Activated T-helper 9 cell treated with anti-CD3 and anti-CD28 coated beads, Interleukin-2, amount 50 U/mL, for 16 hours (primary cell): ENCODE data around the gene TES.
"Not testable (repeated sequence)": the region's sequence is repeated elsewhere in the genome, so short reads cannot be mapped to it uniquely, and the experiment has no call there.

Experiments used
- DNase-seq: peaks from one replicate; pipeline ENCODE4 v3.0.0-alpha.2; 2020; ENCODE audit warnings: low read depth

TES gene

GRCh38 chr7:116244803-116245202 lies 34.5 kb downstream of the TES start:
- not testable (repeated sequence) for DNase-seq

GRCh38 chr7:116246357-116246756 lies 36.0 kb downstream of the TES start:
- no peak for DNase-seq

DNA sequence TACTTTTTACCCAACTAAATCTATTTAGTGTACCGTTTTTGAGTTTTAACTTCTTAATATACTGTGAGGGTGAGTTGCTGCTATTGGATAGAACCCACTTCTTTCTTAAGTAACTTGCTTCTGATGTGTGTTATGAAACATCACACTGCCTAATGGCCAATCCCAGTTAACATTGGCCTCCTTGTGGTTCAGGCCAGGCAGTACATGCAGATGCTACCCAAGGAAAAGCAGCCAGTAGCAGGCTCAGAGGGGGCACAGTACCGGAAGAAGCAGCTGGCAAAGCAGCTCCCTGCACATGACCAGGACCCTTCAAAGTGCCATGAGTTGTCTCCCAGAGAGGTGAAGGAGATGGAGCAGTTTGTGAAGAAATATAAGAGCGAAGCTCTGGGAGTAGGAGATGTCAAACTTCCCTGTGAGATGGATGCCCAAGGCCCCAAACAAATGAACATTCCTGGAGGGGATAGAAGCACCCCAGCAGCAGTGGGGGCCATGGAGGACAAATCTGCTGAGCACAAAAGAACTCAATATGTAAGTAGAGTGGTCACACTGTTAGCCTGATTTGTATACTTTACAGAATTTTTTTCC lies 39.7 kb downstream of the TES start:
- no peak for DNase-seq

- no peak for DNase-seq
Observed at GRCh38 chr7:116251675-116252074, 41.3 kb downstream of the TES start.

DNA sequence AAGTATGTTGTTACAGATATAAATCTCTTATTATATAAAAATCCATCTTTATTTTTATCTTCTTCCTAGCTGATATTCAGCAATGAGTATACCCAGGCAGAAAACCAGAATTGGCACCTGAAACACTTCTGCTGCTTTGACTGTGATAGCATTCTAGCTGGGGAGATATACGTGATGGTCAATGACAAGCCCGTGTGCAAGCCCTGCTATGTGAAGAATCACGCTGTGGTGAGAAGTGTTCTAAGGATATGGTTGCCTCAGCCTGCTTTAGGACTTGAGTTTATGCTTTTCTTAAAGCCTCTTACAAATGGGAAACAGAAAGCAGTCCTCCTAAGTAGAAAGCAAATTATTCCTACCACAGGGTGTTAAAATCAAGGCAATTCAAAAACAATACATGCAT lies 41.9 kb downstream of the TES start:
- no peak for DNase-seq

DNA sequence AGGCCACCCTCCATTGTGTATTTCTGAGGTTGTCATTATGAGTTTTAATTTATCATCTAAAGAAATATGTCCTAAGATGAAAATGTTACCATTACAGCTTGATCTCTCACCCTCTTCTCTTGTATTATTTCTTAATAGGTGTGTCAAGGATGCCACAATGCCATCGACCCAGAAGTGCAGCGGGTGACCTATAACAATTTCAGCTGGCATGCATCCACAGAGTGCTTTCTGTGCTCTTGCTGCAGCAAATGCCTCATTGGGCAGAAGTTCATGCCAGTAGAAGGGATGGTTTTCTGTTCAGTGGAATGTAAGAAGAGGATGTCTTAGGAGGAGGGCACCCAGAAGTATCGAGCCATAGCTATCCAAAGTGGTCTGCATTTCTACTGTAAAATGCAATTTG lies 46.8 kb downstream of the TES start:
- no peak for DNase-seq

DNA sequence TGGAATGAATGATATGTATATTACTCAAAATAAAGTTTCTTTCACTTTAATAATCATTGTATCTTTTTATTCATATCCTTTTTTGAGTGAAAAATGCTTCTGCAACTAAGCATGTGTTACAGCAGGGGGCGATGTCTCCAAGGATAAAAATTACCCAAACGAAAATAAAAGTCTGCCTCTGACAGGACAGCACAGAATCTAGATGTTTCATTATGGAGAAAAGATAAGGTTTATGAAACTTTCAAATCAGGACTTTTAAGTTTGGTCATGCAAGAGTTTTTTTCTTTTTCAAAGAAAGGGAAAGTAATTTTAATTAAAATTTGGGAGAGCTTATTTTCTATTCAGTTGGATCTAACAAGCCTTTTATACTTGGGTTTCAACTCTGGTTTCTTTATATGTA lies 48.4 kb downstream of the TES start:
- no peak for DNase-seq

- DNase-seq: no peak
Observed at GRCh38 chr7:116259156-116259870, 49.0 kb downstream of the TES start.

DNA sequence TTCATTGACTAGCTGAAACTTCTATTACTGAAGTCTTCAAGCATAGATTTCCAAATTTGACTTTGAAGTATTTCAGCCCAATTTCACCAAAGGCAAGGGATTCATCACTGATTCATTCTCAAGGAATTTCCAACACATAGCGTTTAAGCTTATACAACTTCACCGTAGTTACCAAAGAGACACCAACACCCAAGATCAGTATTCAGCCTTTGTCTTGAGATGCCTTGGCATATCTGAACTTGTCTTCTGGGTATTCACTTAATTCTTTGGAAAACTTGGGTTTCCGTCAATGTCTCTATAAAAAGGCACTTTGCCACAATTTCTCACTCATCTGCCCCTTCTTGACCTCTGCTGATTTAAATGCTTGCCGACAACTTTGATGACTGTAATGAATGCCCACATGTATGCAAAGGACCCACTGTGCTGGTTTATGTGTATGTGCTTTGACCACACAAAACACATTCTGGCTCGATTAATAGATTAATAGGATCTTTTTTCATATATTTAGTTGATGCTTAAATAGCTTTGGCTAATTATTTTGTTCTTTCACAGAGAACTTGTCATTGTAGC lies 49.6 kb downstream of the TES start:
- no peak for DNase-seq

DNA sequence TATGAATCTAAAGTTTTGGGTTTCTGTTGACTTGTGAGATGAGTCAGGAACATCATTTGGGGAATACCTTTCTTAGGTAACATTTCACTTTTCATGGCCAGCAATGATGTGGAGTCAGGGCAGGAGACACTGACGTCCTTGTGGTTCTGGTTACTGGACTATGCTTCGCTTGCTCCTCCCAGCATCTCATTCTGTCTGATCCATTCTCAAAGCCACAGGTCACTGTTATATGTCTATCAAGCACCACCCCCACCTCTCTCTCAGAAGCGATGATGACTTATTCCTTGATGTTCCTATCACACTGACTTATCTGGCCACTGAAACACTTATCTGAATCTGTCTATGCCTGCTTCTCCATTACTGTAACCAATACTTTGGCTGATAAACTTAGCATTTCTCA lies 51.6 kb downstream of the TES start:
- no peak for DNase-seq

- no peak for DNase-seq
Observed at GRCh38 chr7:116265881-116266280, 55.5 kb downstream of the TES start.

GRCh38 chr7:116269466-116269865 lies 59.1 kb downstream of the TES start:
- DNase-seq: no peak

DNA sequence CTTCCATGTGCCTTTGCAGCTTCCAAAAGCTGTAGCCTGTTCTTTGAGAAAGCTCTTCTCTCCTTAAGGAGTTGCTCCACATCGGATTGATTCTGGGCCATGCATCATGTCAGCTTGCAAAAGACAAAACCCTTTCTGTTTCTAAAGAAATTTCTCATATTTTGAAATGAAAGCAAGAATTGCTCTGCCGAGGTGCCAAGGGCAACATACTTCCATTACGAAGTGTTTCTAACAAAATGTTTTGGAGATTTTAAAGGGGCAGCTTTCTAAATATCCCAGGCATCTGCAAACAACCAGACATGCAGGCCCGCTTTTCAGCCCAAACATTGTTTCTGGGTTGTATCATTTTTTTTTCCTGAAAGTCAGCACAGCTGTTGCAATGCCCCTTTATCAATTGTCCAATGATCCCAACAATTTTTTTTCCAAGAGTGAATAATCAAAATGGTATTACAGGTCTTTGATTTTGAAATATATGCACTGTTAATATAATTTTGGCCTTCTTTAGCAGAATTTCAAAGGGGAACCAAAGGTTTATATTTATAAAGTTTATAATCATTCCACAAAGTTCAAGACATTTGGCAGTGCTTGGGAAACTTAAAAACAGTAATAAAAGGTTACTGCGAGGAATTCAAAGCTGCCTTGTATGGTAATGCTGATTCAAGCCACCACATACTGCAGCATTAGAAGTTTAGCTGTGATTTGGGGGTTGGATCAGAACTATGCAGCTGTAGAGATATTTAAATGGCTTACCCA lies 61.0 kb downstream of the TES start:
- no peak for DNase-seq

GRCh38 chr7:116271963-116272886 lies 61.9 kb downstream of the TES start:
- DNase-seq: no peak

DNA sequence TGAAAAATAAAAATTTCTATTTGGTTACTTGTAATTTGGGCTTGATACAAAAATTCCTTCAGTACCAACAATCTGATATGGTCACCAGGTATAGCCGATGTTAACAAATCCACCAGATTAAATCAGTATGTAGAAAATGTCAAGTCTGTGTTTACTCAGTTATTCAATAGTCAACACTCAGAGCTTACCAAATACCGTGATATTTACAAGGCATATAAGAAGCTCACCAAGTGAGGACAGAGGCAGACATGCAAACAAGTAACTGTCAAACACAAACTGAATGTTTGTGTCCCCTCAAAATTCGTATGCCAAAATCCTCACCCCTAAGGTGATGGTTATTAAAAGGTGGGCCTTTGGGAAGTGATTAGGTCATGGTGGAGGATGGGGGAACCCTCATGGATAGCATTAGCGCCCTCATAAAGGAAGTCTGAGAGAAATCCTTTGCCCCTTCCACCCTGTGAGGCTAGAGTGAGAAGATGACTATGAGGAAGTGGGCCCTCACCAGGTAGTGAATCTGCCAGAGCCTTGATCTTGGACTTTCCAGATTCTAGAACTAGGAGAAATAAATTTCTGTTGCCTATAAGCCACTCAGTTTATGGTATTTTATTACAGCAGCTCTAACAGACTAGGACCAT lies 63.1 kb downstream of the TES start:
- DNase-seq: no peak

- DNase-seq: no peak
Observed at GRCh38 chr7:116273918-116274301, 63.6 kb downstream of the TES start.

DNA sequence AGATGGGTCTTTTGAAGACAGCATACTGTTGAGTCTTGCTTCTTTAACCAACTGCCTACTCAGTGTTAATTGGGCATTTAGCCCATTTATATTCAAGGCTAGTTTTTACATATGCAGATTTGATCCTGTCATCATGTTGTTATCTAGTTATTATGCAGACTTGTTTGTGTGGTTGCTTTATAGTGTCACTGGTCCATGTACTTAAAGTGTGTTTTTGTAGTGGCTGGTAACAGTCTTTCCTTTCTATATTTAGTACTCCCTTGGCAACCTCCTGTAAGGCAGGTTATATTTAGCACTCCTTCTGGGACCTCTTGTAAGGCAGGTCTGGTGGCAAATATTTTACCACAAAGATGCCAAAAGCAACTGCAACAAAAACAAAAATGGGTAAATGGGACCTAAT lies 66.7 kb downstream of the TES start:
- no peak for DNase-seq

GRCh38 chr7:116279217-116279616 lies 68.9 kb downstream of the TES start:
- DNase-seq: no peak

GRCh38 chr7:116280803-116281202 lies 70.5 kb downstream of the TES start:
- no peak for DNase-seq

- DNase-seq: no peak
Observed at GRCh38 chr7:116283595-116284204, 73.4 kb downstream of the TES start.

GRCh38 chr7:116284390-116284789 lies 74.1 kb downstream of the TES start:
- no peak for DNase-seq
